ENCODE data around the gene GPR34. TPM values are rescaled to one million over a fixed set of nuclear protein-coding genes. Genes with fewer than 3 reads are reported as not detected.

GPR34 gene
- total and polyA plus RNA-seq, 2 of the 13 experiments (the other 11 are each of a cell fraction or from before 2014, with no cell fraction given) = not detected

- Histone ChIP-seq H3K4me2 (ENCODE audit: low read depth, low read length) (no peak overlapping the region), H3K79me2 (ENCODE audit: insufficient read depth, low read length) (no peaks in the 10 kb centered on the region), H2AFZ (ENCODE audit: low read length) (no peak overlapping the region), H3K4me3 (replicated peaks in 1 of 3; ENCODE audit: insufficient read depth in 1 of 3, low read depth in 2 of 3, low read length in 3 of 3) (no peak overlapping the region), H3K9ac (ENCODE audit: insufficient read depth, low read depth, low read length) (no peak overlapping the region), H4K20me1 (ENCODE audit: insufficient read depth, low read length) (no peaks in the 10 kb centered on the region), H3K36me3 (replicated peaks in 1 of 2; ENCODE audit: control insufficient read depth in 1 of 2, insufficient read depth in 2 of 2, low read length in 2 of 2) (no peaks in the 10 kb centered on the region), H3K9me3 (ENCODE audit: low read length) (no peaks in the 10 kb centered on the region), H3K27ac (ENCODE audit: extremely low read length, insufficient read depth, low read length) (no peak overlapping the region), H3K27me3 (ENCODE audit: control insufficient read depth in 1 of 2, insufficient read depth in 2 of 2, low read length in 2 of 2) (no peaks in the 10 kb centered on the region), H3K4me1 (ENCODE audit: insufficient read depth, low read length) (no peaks in the 10 kb centered on the region)
- ATAC-seq (no peak), DNase-seq (ENCODE audit: low spot score) (no peak), FAIRE-seq (no peak)
- intact Hi-C loops (cut with micrococcal nuclease; ENCODE audit: unreplicated experiment) = no loop called here
- BruUV-seq (replicated peaks) = no TSS peak
- TF ChIP-seq GATAD1 (CRISPR knock-in tag; IDR thresholded peaks at IDR 0.05) = no peak
- no peak for TF ChIP-seq PREB (CRISPR knock-in tag; IDR thresholded peaks at IDR 0.05)
- TF ChIP-seq ZFY (CRISPR knock-in tag; IDR thresholded peaks at IDR 0.05) = no peak
- no peak for TF ChIP-seq CBX1 (IDR thresholded peaks at IDR 0.05; ENCODE audit: low read depth)
- no peak for TF ChIP-seq MBD4 (IDR thresholded peaks at IDR 0.05; ENCODE audit: borderline replicate concordance, low read length)
- in situ Hi-C loops (cut with HindIII; ENCODE audit: extremely low pct_ligation_motif_present, low pct_unique_long_range_greater_than_20kb) = no loop called here
- ChIA-PET POLR2A (no interaction called here), CTCF (ENCODE audit: low intra/inter-chr PET ratio, low total read pairs) (no interaction called here)
- WGBS (ENCODE audit: low lambda C conversion rate) = 69% methylated on average over 3 of the region's 3 CpGs
Measured at GRCh38 chrX:41689711-41690110, 938 bp downstream of the GPR34 start.

GRCh38 chrX:41692162-41692749, 3.5 kb downstream of the GPR34 start:
- no peak overlapping the region for H3K27ac ChIP-seq (ENCODE audit: extremely low read length, insufficient read depth, low read length)
- no peaks in the 10 kb centered on the region for H3K4me1 ChIP-seq (ENCODE audit: insufficient read depth, low read length)
- H3K4me3 ChIP-seq (replicated peaks in 1 of 3; ENCODE audit: insufficient read depth in 1 of 3, low read depth in 2 of 3, low read length in 3 of 3) = no peak overlapping the region
- no peak overlapping the region for H3K9ac ChIP-seq (ENCODE audit: insufficient read depth, low read depth, low read length)
- intact Hi-C loops (cut with micrococcal nuclease; ENCODE audit: unreplicated experiment) (no loop called here), in situ Hi-C loops (cut with HindIII; ENCODE audit: extremely low pct_ligation_motif_present, low pct_unique_long_range_greater_than_20kb) (no loop called here)
- DNase-seq (ENCODE audit: low spot score) = no peak
- H4K20me1 ChIP-seq (ENCODE audit: insufficient read depth, low read length) = no peaks in the 10 kb centered on the region
- no peak overlapping the region for H3K4me2 ChIP-seq (ENCODE audit: low read depth, low read length)
- POLR2A ChIA-PET = no interaction called here
- BruUV-seq (replicated peaks) = no TSS peak
- ATAC-seq = no peak
- no peaks in the 10 kb centered on the region for H3K36me3 ChIP-seq (replicated peaks in 1 of 2; ENCODE audit: control insufficient read depth in 1 of 2, insufficient read depth in 2 of 2, low read length in 2 of 2)
- H3K79me2 ChIP-seq (ENCODE audit: insufficient read depth, low read length) = no peaks in the 10 kb centered on the region
- no peak overlapping the region for H2AFZ ChIP-seq (ENCODE audit: low read length)
- FAIRE-seq = no peak
- 92% methylated on average over 1 of the region's 1 CpG for WGBS (ENCODE audit: low lambda C conversion rate)
- no peaks in the 10 kb centered on the region for H3K9me3 ChIP-seq (ENCODE audit: low read length)
- CTCF ChIA-PET (ENCODE audit: low intra/inter-chr PET ratio, low total read pairs) = no interaction called here
- H3K27me3 ChIP-seq (ENCODE audit: control insufficient read depth in 1 of 2, insufficient read depth in 2 of 2, low read length in 2 of 2) = no peaks in the 10 kb centered on the region
- TF ChIP-seq KDM1A (CRISPR knock-in tag; IDR thresholded peaks at IDR 0.05) = no peak
- TF ChIP-seq ZBTB40 (IDR thresholded peaks at IDR 0.05) = no peak
- TF ChIP-seq ZBTB40 (CRISPR knock-in tag; IDR thresholded peaks at IDR 0.05) = no peak
- no peak for TF ChIP-seq ZNF768 (CRISPR knock-in tag; IDR thresholded peaks at IDR 0.05)
- TF ChIP-seq SMARCE1 (IDR thresholded peaks at IDR 0.05; ENCODE audit: borderline replicate concordance) = no peak

Data from HepG2 (cell line).